Measurements from ENCODE around the gene CREBRF. TPM values are rescaled to one million over a fixed set of nuclear protein-coding genes. Genes with fewer than 3 reads are reported as not detected.

Gene CREBRF
- total and polyA plus RNA-seq, 4 donors = 2.0 to 12.0 (median 7.7) TPM

GRCh38 chr5:173018358-173018757 is 37.8 kb upstream of the CREBRF start:
- Histone ChIP-seq H3K9me3 (ENCODE audit: control insufficient read depth in 4 of 4, low read length in 3 of 4) (no peaks in the 10 kb centered on the region), H3K27ac (ENCODE audit: low read depth in 1 of 2, low read length in 2 of 2) (no peak overlapping the region), H3K27me3 (ENCODE audit: control insufficient read depth in 4 of 4, insufficient read depth in 4 of 4, low read length in 3 of 4) (no peaks in the 10 kb centered on the region), H3K9ac (ENCODE audit: low read depth in 1 of 2, low read length in 2 of 2) (no peak overlapping the region), H3K4me3 (ENCODE audit: low read depth in 1 of 3, low read length in 3 of 3) (no peak overlapping the region), H3K4me1 (ENCODE audit: control insufficient read depth in 4 of 4, insufficient read depth in 4 of 4, low read length in 3 of 4) (peaks cover 4 to 18% (median 10%) of the 10 kb centered on the region in 4 donors), H3K36me3 (ENCODE audit: control insufficient read depth in 4 of 4, insufficient read depth in 3 of 4, low read depth in 1 of 4, low read length in 3 of 4) (peaks cover 0 to 10% (median 9%) of the 10 kb centered on the region in 4 donors)
- no peak for DNase-seq (ENCODE audit: low spot score)
- no peak for TF ChIP-seq TAF1 (conservative IDR thresholded peaks at IDR 0.05)
- TF ChIP-seq EGR1 (IDR thresholded peaks at IDR 0.05; ENCODE audit: low read depth in 2 of 2) = no peak
- no peak for TF ChIP-seq RAD21 (IDR thresholded peaks at IDR 0.05)
- no peak for TF ChIP-seq SP1 (IDR thresholded peaks at IDR 0.05)
- TF ChIP-seq, protein P1, sequence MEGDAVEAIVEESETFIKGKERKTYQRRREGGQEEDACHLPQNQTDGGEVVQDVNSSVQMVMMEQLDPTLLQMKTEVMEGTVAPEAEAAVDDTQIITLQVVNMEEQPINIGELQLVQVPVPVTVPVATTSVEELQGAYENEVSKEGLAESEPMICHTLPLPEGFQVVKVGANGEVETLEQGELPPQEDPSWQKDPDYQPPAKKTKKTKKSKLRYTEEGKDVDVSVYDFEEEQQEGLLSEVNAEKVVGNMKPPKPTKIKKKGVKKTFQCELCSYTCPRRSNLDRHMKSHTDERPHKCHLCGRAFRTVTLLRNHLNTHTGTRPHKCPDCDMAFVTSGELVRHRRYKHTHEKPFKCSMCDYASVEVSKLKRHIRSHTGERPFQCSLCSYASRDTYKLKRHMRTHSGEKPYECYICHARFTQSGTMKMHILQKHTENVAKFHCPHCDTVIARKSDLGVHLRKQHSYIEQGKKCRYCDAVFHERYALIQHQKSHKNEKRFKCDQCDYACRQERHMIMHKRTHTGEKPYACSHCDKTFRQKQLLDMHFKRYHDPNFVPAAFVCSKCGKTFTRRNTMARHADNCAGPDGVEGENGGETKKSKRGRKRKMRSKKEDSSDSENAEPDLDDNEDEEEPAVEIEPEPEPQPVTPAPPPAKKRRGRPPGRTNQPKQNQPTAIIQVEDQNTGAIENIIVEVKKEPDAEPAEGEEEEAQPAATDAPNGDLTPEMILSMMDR (IDR thresholded peaks at IDR 0.05; ENCODE audit: low read depth, low read length, missing input control) = no peak
- no peak for TF ChIP-seq RXRA (IDR thresholded peaks at IDR 0.05)
- TF ChIP-seq JUND (IDR thresholded peaks at IDR 0.05) = no peak
- TF ChIP-seq FOXA2 (IDR thresholded peaks at IDR 0.05) = no peak
- TF ChIP-seq, protein P2, sequence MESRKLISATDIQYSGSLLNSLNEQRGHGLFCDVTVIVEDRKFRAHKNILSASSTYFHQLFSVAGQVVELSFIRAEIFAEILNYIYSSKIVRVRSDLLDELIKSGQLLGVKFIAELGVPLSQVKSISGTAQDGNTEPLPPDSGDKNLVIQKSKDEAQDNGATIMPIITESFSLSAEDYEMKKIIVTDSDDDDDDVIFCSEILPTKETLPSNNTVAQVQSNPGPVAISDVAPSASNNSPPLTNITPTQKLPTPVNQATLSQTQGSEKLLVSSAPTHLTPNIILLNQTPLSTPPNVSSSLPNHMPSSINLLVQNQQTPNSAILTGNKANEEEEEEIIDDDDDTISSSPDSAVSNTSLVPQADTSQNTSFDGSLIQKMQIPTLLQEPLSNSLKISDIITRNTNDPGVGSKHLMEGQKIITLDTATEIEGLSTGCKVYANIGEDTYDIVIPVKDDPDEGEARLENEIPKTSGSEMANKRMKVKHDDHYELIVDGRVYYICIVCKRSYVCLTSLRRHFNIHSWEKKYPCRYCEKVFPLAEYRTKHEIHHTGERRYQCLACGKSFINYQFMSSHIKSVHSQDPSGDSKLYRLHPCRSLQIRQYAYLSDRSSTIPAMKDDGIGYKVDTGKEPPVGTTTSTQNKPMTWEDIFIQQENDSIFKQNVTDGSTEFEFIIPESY (IDR thresholded peaks at IDR 0.05) = no peak
- TF ChIP-seq, protein P3, sequence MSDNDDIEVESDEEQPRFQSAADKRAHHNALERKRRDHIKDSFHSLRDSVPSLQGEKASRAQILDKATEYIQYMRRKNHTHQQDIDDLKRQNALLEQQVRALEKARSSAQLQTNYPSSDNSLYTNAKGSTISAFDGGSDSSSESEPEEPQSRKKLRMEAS (IDR thresholded peaks at IDR 0.05) = no peak
- 86% methylated on average over 4 of the region's 4 CpGs for WGBS

GRCh38 chr5:173020154-173020581 is 36.0 kb upstream of the CREBRF start:
- no peak for DNase-seq (ENCODE audit: low spot score)
- no peak overlapping the region for H3K27ac ChIP-seq (ENCODE audit: low read depth in 1 of 2, low read length in 2 of 2)

GRCh38 chr5:173020643-173021042 is 35.5 kb upstream of the CREBRF start:
- no peak overlapping the region for H3K27ac ChIP-seq (ENCODE audit: low read depth in 1 of 2, low read length in 2 of 2)
- TF ChIP-seq, protein P2 (IDR thresholded peaks at IDR 0.05) = no peak
- TF ChIP-seq, protein P4, sequence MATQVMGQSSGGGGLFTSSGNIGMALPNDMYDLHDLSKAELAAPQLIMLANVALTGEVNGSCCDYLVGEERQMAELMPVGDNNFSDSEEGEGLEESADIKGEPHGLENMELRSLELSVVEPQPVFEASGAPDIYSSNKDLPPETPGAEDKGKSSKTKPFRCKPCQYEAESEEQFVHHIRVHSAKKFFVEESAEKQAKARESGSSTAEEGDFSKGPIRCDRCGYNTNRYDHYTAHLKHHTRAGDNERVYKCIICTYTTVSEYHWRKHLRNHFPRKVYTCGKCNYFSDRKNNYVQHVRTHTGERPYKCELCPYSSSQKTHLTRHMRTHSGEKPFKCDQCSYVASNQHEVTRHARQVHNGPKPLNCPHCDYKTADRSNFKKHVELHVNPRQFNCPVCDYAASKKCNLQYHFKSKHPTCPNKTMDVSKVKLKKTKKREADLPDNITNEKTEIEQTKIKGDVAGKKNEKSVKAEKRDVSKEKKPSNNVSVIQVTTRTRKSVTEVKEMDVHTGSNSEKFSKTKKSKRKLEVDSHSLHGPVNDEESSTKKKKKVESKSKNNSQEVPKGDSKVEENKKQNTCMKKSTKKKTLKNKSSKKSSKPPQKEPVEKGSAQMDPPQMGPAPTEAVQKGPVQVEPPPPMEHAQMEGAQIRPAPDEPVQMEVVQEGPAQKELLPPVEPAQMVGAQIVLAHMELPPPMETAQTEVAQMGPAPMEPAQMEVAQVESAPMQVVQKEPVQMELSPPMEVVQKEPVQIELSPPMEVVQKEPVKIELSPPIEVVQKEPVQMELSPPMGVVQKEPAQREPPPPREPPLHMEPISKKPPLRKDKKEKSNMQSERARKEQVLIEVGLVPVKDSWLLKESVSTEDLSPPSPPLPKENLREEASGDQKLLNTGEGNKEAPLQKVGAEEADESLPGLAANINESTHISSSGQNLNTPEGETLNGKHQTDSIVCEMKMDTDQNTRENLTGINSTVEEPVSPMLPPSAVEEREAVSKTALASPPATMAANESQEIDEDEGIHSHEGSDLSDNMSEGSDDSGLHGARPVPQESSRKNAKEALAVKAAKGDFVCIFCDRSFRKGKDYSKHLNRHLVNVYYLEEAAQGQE (IDR thresholded peaks at IDR 0.05) = no peak
- TF ChIP-seq NR2F2 (IDR thresholded peaks at IDR 0.05) (no peak), TAF1 (conservative IDR thresholded peaks at IDR 0.05) (no peak), FOXA2 (IDR thresholded peaks at IDR 0.05) (no peak), SP1 (IDR thresholded peaks at IDR 0.05) (no peak), ATF3 (IDR thresholded peaks at IDR 0.05) (no peak), YY1 (IDR thresholded peaks at IDR 0.05) (no peak)
- TF ChIP-seq, protein P1 (IDR thresholded peaks at IDR 0.05; ENCODE audit: low read depth, low read length, missing input control) = no peak

More at GRCh38 chr5:173020154-173020581, 36.0 kb upstream of the CREBRF start:
- WGBS = 84% methylated on average over 5 of the region's 5 CpGs
- peaks cover 4 to 16% (median 10%) of the 10 kb centered on the region in 4 donors for H3K4me1 ChIP-seq (ENCODE audit: control insufficient read depth in 4 of 4, insufficient read depth in 4 of 4, low read length in 3 of 4)
- H3K27me3 ChIP-seq (ENCODE audit: control insufficient read depth in 4 of 4, insufficient read depth in 4 of 4, low read length in 3 of 4) = no peaks in the 10 kb centered on the region
- no peak overlapping the region for H3K9ac ChIP-seq (ENCODE audit: low read depth in 1 of 2, low read length in 2 of 2)
- peaks cover 0 to 10% (median 9%) of the 10 kb centered on the region in 4 donors for H3K36me3 ChIP-seq (ENCODE audit: control insufficient read depth in 4 of 4, insufficient read depth in 3 of 4, low read depth in 1 of 4, low read length in 3 of 4)
- no peaks in the 10 kb centered on the region for H3K9me3 ChIP-seq (ENCODE audit: control insufficient read depth in 4 of 4, low read length in 3 of 4)
- no peak for TF ChIP-seq HNF4G (IDR thresholded peaks at IDR 0.05)
- no peak for TF ChIP-seq RXRA (IDR thresholded peaks at IDR 0.05)
- TF ChIP-seq FOXA2 (IDR thresholded peaks at IDR 0.05) = no peak
- TF ChIP-seq HNF4A (conservative IDR thresholded peaks at IDR 0.05) = no peak
- no peak overlapping the region for H3K4me3 ChIP-seq (ENCODE audit: low read depth in 1 of 3, low read length in 3 of 3)

More at GRCh38 chr5:173020643-173021042, 35.5 kb upstream of the CREBRF start:
- Histone ChIP-seq H3K36me3 (ENCODE audit: control insufficient read depth in 4 of 4, insufficient read depth in 3 of 4, low read depth in 1 of 4, low read length in 3 of 4) (peaks cover 0 to 10% (median 9%) of the 10 kb centered on the region in 4 donors), H3K9ac (ENCODE audit: low read depth in 1 of 2, low read length in 2 of 2) (no peak overlapping the region), H3K4me1 (ENCODE audit: control insufficient read depth in 4 of 4, insufficient read depth in 4 of 4, low read length in 3 of 4) (peaks cover 4 to 11% (median 8%) of the 10 kb centered on the region in 4 donors), H3K4me3 (ENCODE audit: low read depth in 1 of 3, low read length in 3 of 3) (no peak overlapping the region), H3K9me3 (ENCODE audit: control insufficient read depth in 4 of 4, low read length in 3 of 4) (no peaks in the 10 kb centered on the region), H3K27me3 (ENCODE audit: control insufficient read depth in 4 of 4, insufficient read depth in 4 of 4, low read length in 3 of 4) (no peaks in the 10 kb centered on the region)
- 89% methylated on average over 9 of the region's 9 CpGs for WGBS
- no peak for DNase-seq (ENCODE audit: low spot score)
